T-cell (primary cell): ENCODE results near the gene FAM131B. TPM values are rescaled to one million over a fixed set of nuclear protein-coding genes. Genes with fewer than 3 reads are reported as not detected.
A peak's percentile ranks its signal among the peaks of the same experiment; 100 is the strongest.
"Not testable (repeated sequence)": the region's sequence is repeated elsewhere in the genome, so short reads cannot be mapped to it uniquely, and the experiment has no call there.

Experiments
- ATAC-seq, 4 experiments: fragments of 200-7000 bp in 3 of 4; fragments of 150-1000 bp in 1 of 4; cut with Tn5 transposase; replicated peaks in 1 of 4; 1 replicate in 3 of 4; 2 replicates in 1 of 4; pipeline ENCODE4 v1.10.0; 2021; ENCODE audit warnings: moderate library complexity in 3 of 4, mild to moderate bottlenecking in 2 of 4, moderate number of reproducible peaks in 1 of 4
- CTCF ChIA-PET, 2 donors: fragments of 300-600 bp; sonication (Branson Sonifier 250); formaldehyde crosslinking; loops; one replicate each; lab custom pipeline; 2022; ENCODE audit warnings: antibody characterized with exemption in 2 of 2; lab: Charles Lee
- POLR2A ChIA-PET, 2 donors: fragments of 300-600 bp; sonication (Branson Sonifier 250); formaldehyde crosslinking; loops; one replicate each; lab custom pipeline; 2022; ENCODE audit warnings: antibody characterized with exemption in 2 of 2; lab: Charles Lee
- DNase-seq, 35 experiments: peaks; one replicate each; pipeline versions ENCODE4 v3.0.0 to v3.0.0-alpha.2; 2013 to 2023
- H3K27ac ChIP-seq: one replicate; pipeline ENCODE4 v1.5.1; 2013; ENCODE audit warnings: low read length
- H3K27me3 ChIP-seq, 2 experiments: replicated peaks in 1 of 2; 1 replicate in 1 of 2; 2 replicates in 1 of 2; pipeline versions ENCODE4 v1.6.1 to v1.7.0; 2013; ENCODE audit warnings: low read length in 1 of 2, mixed read lengths in 1 of 2; ENCODE audit not compliant: control insufficient read depth in 2 of 2, insufficient read depth in 2 of 2; ENCODE audit errors: extremely low read depth in 1 of 2
- H3K36me3 ChIP-seq, 2 donors: 1 replicate in 1 of 2; 2 replicates in 1 of 2; pipeline versions ENCODE4 v1.6.1 to v1.7.0; 2013; ENCODE audit warnings: low read length in 1 of 2; ENCODE audit not compliant: control insufficient read depth in 2 of 2, insufficient read depth in 1 of 2; ENCODE audit errors: extremely low read depth in 1 of 2
- H3K4me1 ChIP-seq, 2 experiments: 1 replicate in 1 of 2; 2 replicates in 1 of 2; pipeline versions ENCODE4 v1.6.1 to v1.7.0; 2013; ENCODE audit warnings: low read length in 2 of 2, mixed read lengths in 1 of 2; ENCODE audit not compliant: insufficient read depth in 2 of 2, control insufficient read depth in 1 of 2; ENCODE audit errors: extremely low read depth in 1 of 2
- H3K4me3 ChIP-seq, 2 donors: 1 replicate in 1 of 2; 2 replicates in 1 of 2; pipeline versions ENCODE4 v1.5.1 to v1.7.0; 2013; ENCODE audit warnings: mild to moderate bottlenecking in 2 of 2, low read length in 1 of 2, moderate library complexity in 1 of 2; ENCODE audit not compliant: control insufficient read depth in 1 of 2; ENCODE audit errors: extremely low read depth in 1 of 2
- H3K9me3 ChIP-seq: 2 replicates; pipeline ENCODE4 v1.7.0; 2013
- H3K27ac Mint-ChIP-seq, 2 donors: one replicate each; pipeline ENCODE4 v1.8.0; 2020 to 2021; ENCODE audit warnings: mild to moderate bottlenecking in 2 of 2, mixed read lengths in 2 of 2
- H3K27me3 Mint-ChIP-seq, 2 donors: one replicate each; pipeline ENCODE4 v1.8.0; 2021 to 2022; ENCODE audit warnings: mixed read lengths in 2 of 2
- H3K36me3 Mint-ChIP-seq: one replicate; pipeline ENCODE4 v1.8.0; 2021; ENCODE audit warnings: mixed read lengths
- H3K4me1 Mint-ChIP-seq, 3 donors: one replicate each; pipeline ENCODE4 v1.8.0; 2020 to 2022; ENCODE audit warnings: mixed read lengths in 3 of 3, mild to moderate bottlenecking in 1 of 3
- H3K4me3 Mint-ChIP-seq, 3 donors: one replicate each; pipeline ENCODE4 v1.8.0; 2020 to 2022; ENCODE audit warnings: mild to moderate bottlenecking in 3 of 3, mixed read lengths in 3 of 3, moderate library complexity in 3 of 3
- H3K9me3 Mint-ChIP-seq, 3 donors: one replicate each; pipeline ENCODE4 v1.8.0; 2020 to 2022; ENCODE audit warnings: mixed read lengths in 3 of 3
- WGBS: methylation state at CpG from one replicate; pipeline ENCODE4 v1.1.5; 2013; ENCODE audit warnings: missing lambda C conversion rate; ENCODE audit not compliant: insufficient coverage; 5-methylcytosine and 5-hydroxymethylcytosine counted together
- total RNA-seq, 35 experiments: library from RNA in 6 of 35; stranded (reverse) in 6 of 35; fragments of 120-200 nt in 1 of 35; gene quantifications; one replicate each; pipeline versions ENCODE4 v1.2.1 to v1.2.4 and lab custom pipeline; 2013 to 2026

The FAM131B gene
- total RNA-seq, 5 donors from 2014 or later (not counting 1 experiment from before 2014, with no cell fraction given), result 0.08 to 3.6 (median 2.1) TPM

DNA sequence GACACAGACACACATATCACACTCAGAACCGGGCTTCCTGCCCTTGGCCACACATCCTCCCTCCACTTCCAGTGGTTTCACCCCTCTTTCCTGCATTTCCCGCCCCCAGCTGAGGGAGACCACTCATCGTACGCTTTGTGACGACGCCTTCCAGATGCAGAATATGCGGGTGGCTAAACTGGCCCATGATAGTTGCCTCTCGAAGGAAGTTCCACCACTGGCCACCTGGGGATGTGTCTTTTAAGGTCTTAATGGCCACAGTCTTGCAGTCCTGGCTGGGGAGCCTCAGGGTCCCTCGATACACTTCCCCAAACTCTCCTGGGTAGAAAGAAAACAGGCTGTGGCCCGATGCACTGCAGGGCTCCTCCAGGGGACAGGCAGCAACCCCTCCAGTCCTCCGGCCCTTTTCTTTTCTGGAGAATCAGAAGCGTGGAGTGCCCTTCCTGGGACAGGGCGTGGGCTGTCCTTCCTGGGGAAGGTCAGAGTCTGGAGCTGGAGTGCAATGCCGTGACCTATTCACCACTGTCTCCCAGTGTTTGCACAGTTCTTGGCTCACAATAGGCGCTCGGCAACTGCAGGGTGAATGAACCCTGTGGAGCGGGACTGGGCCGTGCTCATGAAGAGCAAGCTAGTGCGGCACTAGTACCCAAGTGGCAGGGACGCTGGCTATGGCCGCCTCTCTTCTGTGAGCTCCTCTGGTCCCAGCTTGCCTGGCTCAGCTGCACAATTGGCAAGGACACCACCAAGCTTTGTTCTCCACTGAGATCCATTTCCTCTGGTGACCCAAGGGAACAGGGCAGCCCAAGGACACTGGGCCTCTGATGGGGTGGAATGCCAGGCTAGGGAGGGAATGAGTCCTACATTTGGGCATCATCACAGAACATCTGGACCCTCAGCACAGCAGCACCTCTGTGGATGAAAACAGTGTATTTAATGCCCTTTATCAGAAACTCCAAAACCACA is 33.0 kb upstream of the FAM131B start:
- peaks cover 0 to 2% of the 10 kb centered on the region in 2 experiments for H3K27me3 ChIP-seq
- POLR2A ChIA-PET, result no interaction called here
- DNase-seq, result no peak
- no peaks in the 10 kb centered on the region for H3K27me3 Mint-ChIP-seq
- H3K27ac Mint-ChIP-seq, result peak overlapping the region; percentile 60
- ATAC-seq, result no peak
- CTCF ChIA-PET, result no interaction called here
- peaks cover 14% of the 10 kb centered on the region for H3K36me3 Mint-ChIP-seq
- no peak overlapping the region for H3K27ac ChIP-seq
- 74% methylated on average over 20 of the region's 21 CpGs for WGBS
- H3K36me3 ChIP-seq, result peaks cover 41 to 59% of the 10 kb centered on the region in 2 donors
- H3K4me3 ChIP-seq, result no peak overlapping the region
- H3K9me3 Mint-ChIP-seq, result no peaks in the 10 kb centered on the region
- H3K9me3 ChIP-seq, result no peaks in the 10 kb centered on the region
- peaks cover 8 to 16% (median 11%) of the 10 kb centered on the region in 3 donors for H3K4me1 Mint-ChIP-seq
- H3K4me3 Mint-ChIP-seq, result no peak overlapping the region
- peaks cover 0 to 8% of the 10 kb centered on the region in 2 experiments for H3K4me1 ChIP-seq

DNA sequence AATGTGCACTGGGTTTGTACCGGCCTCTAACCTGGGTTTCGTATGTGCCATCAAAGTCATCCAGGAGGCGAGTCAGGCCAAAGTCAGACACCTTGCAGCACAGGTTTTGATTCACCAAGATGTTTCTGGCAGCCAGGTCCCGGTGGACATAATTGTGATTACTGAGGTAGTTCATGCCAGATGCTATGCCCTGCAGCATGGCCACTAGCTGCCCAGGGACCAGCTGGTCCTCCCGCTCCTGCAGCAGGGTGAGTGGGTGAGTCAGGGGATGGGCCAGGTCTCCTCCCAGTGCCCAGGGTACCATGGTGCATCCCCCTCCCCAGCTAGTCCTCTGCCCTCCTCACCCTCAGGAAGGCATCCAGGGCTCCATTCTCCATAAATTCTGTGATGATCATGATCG is 32.3 kb upstream of the FAM131B start:
- Histone ChIP-seq H3K27ac (no peak overlapping the region), H3K4me3 (no peak overlapping the region), H3K4me1 (peaks cover 0 to 8% of the 10 kb centered on the region in 2 experiments), H3K27me3 (peaks cover 0 to 2% of the 10 kb centered on the region in 2 experiments), H3K9me3 (no peaks in the 10 kb centered on the region), H3K36me3 (peaks cover 44 to 63% of the 10 kb centered on the region in 2 donors)
- H3K36me3 Mint-ChIP-seq, result peaks cover 21% of the 10 kb centered on the region
- DNase-seq (no peak), ATAC-seq (no peak)
- H3K27me3 Mint-ChIP-seq, result no peaks in the 10 kb centered on the region
- 79% methylated on average over 4 of the region's 6 CpGs for WGBS
- H3K4me3 Mint-ChIP-seq, result no peak overlapping the region
- peak overlapping the region; percentile 60 for H3K27ac Mint-ChIP-seq
- POLR2A ChIA-PET, result no interaction called here
- CTCF ChIA-PET, result interaction anchor here in 1 of 2 donors (0.5 to 0.9 kb wide), 2 partner anchors 14 to 22 kb away, joined by 3 to 4 read pairs; no protein-coding TSS in a partner anchor
- H3K4me1 Mint-ChIP-seq, result peaks cover 11 to 21% (median 13%) of the 10 kb centered on the region in 3 donors
- no peaks in the 10 kb centered on the region for H3K9me3 Mint-ChIP-seq

DNA sequence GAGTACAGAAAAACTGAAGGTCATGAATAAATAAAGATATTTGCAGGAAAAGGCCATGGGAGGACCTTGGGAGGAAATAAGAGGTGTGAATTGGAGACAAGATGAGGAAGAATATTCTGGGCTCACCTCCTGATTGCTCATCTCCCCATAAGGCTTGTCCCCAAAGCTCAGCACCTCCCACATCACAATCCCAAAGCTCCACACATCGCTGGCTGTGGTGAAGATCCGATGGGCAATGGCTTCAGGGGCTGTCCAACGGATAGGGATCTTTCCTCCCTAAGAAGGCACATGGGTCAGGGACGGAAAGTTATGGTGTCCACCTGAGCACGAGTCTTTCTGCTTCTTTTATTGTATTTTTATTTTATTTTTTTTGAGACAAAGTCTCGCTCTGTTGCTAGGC is 31.6 kb upstream of the FAM131B start:
- Histone ChIP-seq H3K9me3 (no peaks in the 10 kb centered on the region), H3K27me3 (peaks cover 0 to 2% of the 10 kb centered on the region in 2 experiments), H3K4me1 (peaks cover 0 to 10% of the 10 kb centered on the region in 2 experiments), H3K4me3 (no peak overlapping the region), H3K27ac (no peak overlapping the region), H3K36me3 (peaks cover 44 to 65% of the 10 kb centered on the region in 2 donors)
- Mint-ChIP-seq H3K4me1 (peaks cover 16 to 28% (median 20%) of the 10 kb centered on the region in 3 donors), H3K9me3 (no peaks in the 10 kb centered on the region), H3K4me3 (no peak overlapping the region), H3K27ac (peak overlapping the region; percentile 18 to 28), H3K36me3 (peaks cover 25% of the 10 kb centered on the region), H3K27me3 (no peaks in the 10 kb centered on the region)
- 100% methylated on average over 1 of the region's 6 CpGs for WGBS
- DNase-seq, result no peak
- ATAC-seq, result no peak
- ChIA-PET POLR2A (no interaction called here), CTCF (interaction anchor here (0.9 to 1.2 kb wide), 2 partner anchors 8 to 14 kb away, joined by 3 read pairs; no protein-coding TSS in a partner anchor)

DNA sequence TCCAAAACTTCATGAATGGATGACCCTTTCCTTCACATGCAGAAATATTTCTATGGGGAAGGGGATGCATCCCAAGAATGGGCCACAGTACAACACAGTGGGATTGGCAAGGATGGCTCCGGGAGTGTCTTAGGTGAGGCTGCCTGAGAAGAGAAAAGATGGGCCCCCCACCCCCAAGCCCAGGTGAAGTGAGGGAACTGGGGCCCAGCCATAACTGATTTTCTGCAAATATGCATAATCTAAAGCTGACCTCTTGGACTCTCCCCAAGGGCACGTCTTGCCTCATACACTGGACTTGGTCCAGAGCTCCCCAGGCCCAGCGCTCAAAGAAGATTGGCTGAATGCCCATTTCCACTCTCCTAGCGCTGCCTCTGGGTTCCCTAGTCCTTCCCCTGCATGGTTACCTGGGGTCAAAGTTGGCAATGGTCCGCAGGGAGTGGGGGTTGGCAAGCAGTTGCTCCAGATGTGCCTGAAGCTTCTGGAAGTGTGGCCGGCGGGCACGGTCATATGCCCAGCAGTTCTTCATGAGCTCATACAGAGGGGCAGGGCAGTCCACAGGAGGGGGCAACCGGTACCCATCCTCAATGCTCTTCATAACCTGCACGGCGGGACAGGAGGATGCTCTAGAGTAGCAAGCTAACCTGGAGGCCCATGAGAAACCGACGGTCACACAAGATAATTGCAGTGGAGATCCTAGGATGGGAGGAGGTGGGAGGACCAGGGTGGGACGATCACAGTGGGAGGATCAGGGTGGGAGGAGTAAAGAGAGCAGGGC is 30.9 kb upstream of the FAM131B start:
- ChIA-PET CTCF (interaction anchor here in 1 of 2 donors (1.2 kb wide), 1 partner anchor 9 kb away, joined by 3 read pairs; no protein-coding TSS in a partner anchor), POLR2A (no interaction called here)
- Mint-ChIP-seq H3K4me3 (no peak overlapping the region), H3K36me3 (peaks cover 27% of the 10 kb centered on the region), H3K9me3 (no peaks in the 10 kb centered on the region), H3K27me3 (no peaks in the 10 kb centered on the region), H3K4me1 (peaks cover 17 to 29% (median 22%) of the 10 kb centered on the region in 3 donors), H3K27ac (peak overlapping the region; percentile 23 to 28)
- 94% methylated on average over 7 of the region's 14 CpGs for WGBS
- Histone ChIP-seq H3K27ac (no peak overlapping the region), H3K4me3 (no peak overlapping the region), H3K9me3 (no peaks in the 10 kb centered on the region), H3K36me3 (peaks cover 41 to 69% of the 10 kb centered on the region in 2 donors), H3K27me3 (peaks cover 0 to under 1% of the 10 kb centered on the region in 2 experiments), H3K4me1 (peaks cover 0 to 16% of the 10 kb centered on the region in 2 experiments)
- ATAC-seq (no peak), DNase-seq (no peak)

DNA sequence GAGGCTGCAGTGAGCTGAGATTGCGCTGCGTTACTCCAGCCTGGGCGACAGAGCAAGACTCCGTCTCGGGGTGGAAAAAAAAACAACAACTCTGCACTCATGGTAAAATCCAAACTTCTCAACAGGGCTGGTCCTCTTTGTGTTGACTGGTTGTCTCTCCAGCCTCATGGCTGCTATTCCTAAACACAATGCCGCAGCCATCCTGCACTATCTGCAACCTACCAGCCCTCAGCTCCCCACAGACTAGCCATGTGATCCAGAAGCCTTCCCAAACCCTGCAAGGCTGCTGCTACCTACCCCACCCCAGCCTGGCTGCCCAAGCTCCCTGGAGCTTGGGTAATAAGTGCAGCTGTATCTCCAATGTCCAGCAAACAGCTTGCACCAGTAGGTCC is 30.4 kb upstream of the FAM131B start:
- DNase-seq (no peak), ATAC-seq (no peak)
- Mint-ChIP-seq H3K36me3 (peaks cover 26% of the 10 kb centered on the region), H3K27me3 (no peaks in the 10 kb centered on the region), H3K27ac (peak overlapping the region in 1 of 2 donors; percentile 23), H3K4me3 (no peak overlapping the region), H3K9me3 (no peaks in the 10 kb centered on the region), H3K4me1 (peaks cover 18 to 29% (median 24%) of the 10 kb centered on the region in 3 donors)
- POLR2A ChIA-PET, result no interaction called here
- H3K4me1 ChIP-seq, result peaks cover 0 to 19% of the 10 kb centered on the region in 2 experiments
- H3K27ac ChIP-seq, result no peak overlapping the region
- 98% methylated on average over 6 of the region's 6 CpGs for WGBS
- H3K4me3 ChIP-seq, result no peak overlapping the region
- H3K36me3 ChIP-seq, result peaks cover 39 to 69% of the 10 kb centered on the region in 2 donors
- H3K27me3 ChIP-seq, result no peaks in the 10 kb centered on the region
- no peaks in the 10 kb centered on the region for H3K9me3 ChIP-seq
- CTCF ChIA-PET, result interaction anchor here (0.6 to 1.2 kb wide), 4 partner anchors 9 to 468 kb away, joined by 3 to 5 read pairs (median 4); no protein-coding TSS in a partner anchor

DNA sequence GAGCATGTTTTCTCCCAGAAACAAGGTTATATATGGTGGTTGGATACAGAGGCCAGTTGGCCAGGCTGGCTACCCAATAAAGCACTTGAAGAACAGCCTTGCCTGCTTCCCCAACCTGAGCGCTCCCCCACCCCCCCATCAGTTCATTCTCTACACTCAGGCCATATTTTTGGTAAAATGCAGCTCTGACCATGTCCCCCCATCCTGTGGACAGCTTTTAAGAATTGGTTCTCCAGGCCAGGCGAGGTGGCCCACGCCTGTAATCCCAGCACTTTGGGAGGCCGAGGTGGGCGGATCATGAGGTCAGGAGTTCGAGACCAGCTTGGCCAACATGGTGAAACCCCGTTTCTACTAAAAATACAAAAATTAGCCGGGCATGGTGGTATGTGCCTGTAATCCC is 29.9 kb upstream of the FAM131B start:
- WGBS, result 100% methylated on average over 3 of the region's 8 CpGs
- Histone ChIP-seq H3K36me3 (peaks cover 38 to 73% of the 10 kb centered on the region in 2 donors), H3K4me1 (peaks cover 0 to 24% of the 10 kb centered on the region in 2 experiments)
- H3K27ac ChIP-seq, H3K27me3 Mint-ChIP-seq, H3K9me3 Mint-ChIP-seq, H3K27me3 ChIP-seq, H3K9me3 ChIP-seq, POLR2A ChIA-PET, ATAC-seq, H3K4me3 ChIP-seq, H3K4me3 Mint-ChIP-seq, DNase-seq: not testable (repeated sequence)
- CTCF ChIA-PET, result interaction anchor here (0.6 to 0.7 kb wide), 3 partner anchors 12 to 468 kb away, joined by 4 to 5 read pairs (median 5); no protein-coding TSS in a partner anchor
- Mint-ChIP-seq H3K36me3 (peaks cover 22% of the 10 kb centered on the region), H3K4me1 (peaks cover 21 to 29% (median 26%) of the 10 kb centered on the region in 3 donors), H3K27ac (peak overlapping the region in 1 of 2 donors; percentile 39)
